Neuronal stem cell (in vitro differentiated cells): ENCODE measurements around the gene CYP27B1.
A peak's percentile ranks its signal among the peaks of the same experiment; 100 is the strongest.

Experiments
- DNase-seq: peaks from one replicate; pipeline ENCODE4 v3.0.0-alpha.2; 2013; ENCODE audit warnings: low spot score
- H2AFZ ChIP-seq: one replicate; pipeline ENCODE4 v1.6.1; 2013; ENCODE audit warnings: mild to moderate bottlenecking, low read length, inconsistent platforms
- H2AK5ac ChIP-seq: 2 replicates; pipeline ENCODE4 v1.6.1; 2013; ENCODE audit warnings: low read depth, mild to moderate bottlenecking, inconsistent platforms, low read length, moderate library complexity, mixed read lengths
- H2BK120ac ChIP-seq: 2 replicates; pipeline ENCODE4 v1.6.1; 2013; ENCODE audit warnings: low read depth, mild to moderate bottlenecking, inconsistent platforms, low read length, moderate library complexity, mixed read lengths
- H2BK12ac ChIP-seq: one replicate; pipeline ENCODE4 v1.6.1; 2013; ENCODE audit warnings: low read length, inconsistent platforms
- H2BK15ac ChIP-seq: 2 replicates; pipeline ENCODE4 v1.6.1; 2013; ENCODE audit warnings: mild to moderate bottlenecking, low read length, inconsistent platforms, mixed read lengths
- H2BK5ac ChIP-seq: one replicate; pipeline ENCODE4 v1.6.1; 2013; ENCODE audit warnings: inconsistent platforms, mild to moderate bottlenecking, low read length, moderate library complexity
- H3K14ac ChIP-seq: one replicate; pipeline ENCODE4 v1.6.1; 2013; ENCODE audit warnings: low read length, inconsistent platforms
- H3K18ac ChIP-seq: 2 replicates; pipeline ENCODE4 v1.6.1; 2013; ENCODE audit warnings: low read length, inconsistent platforms
- H3K23ac ChIP-seq: 2 replicates; pipeline ENCODE4 v1.6.1; 2013; ENCODE audit warnings: low read depth, mild to moderate bottlenecking, mixed read lengths, low read length, inconsistent platforms; ENCODE audit not compliant: poor library complexity
- H3K27ac ChIP-seq: replicated peaks from 3 replicates; pipeline ENCODE4 v1.5.1; 2013; ENCODE audit warnings: low read length, inconsistent platforms
- H3K27me3 ChIP-seq, 3 experiments: 2 replicates each; pipeline ENCODE4 v1.6.1; 2013; ENCODE audit warnings: low read length in 3 of 3, mild to moderate bottlenecking in 2 of 3, inconsistent platforms in 1 of 3, low read depth in 1 of 3, mixed read lengths in 1 of 3, moderate library complexity in 1 of 3; ENCODE audit not compliant: control insufficient read depth in 3 of 3, insufficient read depth in 3 of 3
- H3K36me3 ChIP-seq, 2 donors: replicated peaks in 1 of 2; 2 replicates each; pipeline ENCODE4 v1.6.1; 2013; ENCODE audit warnings: low read length in 2 of 2; ENCODE audit not compliant: control insufficient read depth in 2 of 2, insufficient read depth in 2 of 2
- H3K4ac ChIP-seq: 2 replicates; pipeline ENCODE4 v1.6.1; 2013; ENCODE audit warnings: inconsistent platforms, mild to moderate bottlenecking, low read length, moderate library complexity
- H3K4me1 ChIP-seq, 2 donors: 1 replicate in 1 of 2; 2 replicates in 1 of 2; pipeline ENCODE4 v1.6.1; 2013; ENCODE audit warnings: low read length in 2 of 2, low read depth in 1 of 2; ENCODE audit not compliant: control insufficient read depth in 2 of 2, insufficient read depth in 1 of 2
- H3K4me2 ChIP-seq: one replicate; pipeline ENCODE4 v1.6.1; 2013; ENCODE audit warnings: mild to moderate bottlenecking, low read length, inconsistent platforms; ENCODE audit not compliant: insufficient read depth, poor library complexity, severe bottlenecking
- H3K4me3 ChIP-seq, 2 donors: 2 replicates each; pipeline ENCODE4 v1.5.1; 2013; ENCODE audit warnings: low read length in 2 of 2, mild to moderate bottlenecking in 2 of 2, inconsistent platforms in 1 of 2, moderate library complexity in 1 of 2
- H3K79me1 ChIP-seq: one replicate; pipeline ENCODE4 v1.6.1; 2013; ENCODE audit warnings: low read depth, mild to moderate bottlenecking, inconsistent platforms, low read length, moderate library complexity
- H3K9ac ChIP-seq: one replicate; pipeline ENCODE4 v1.6.1; 2013; ENCODE audit warnings: mild to moderate bottlenecking, low read depth, low read length, inconsistent platforms; ENCODE audit not compliant: poor library complexity
- H3K9me3 ChIP-seq, 2 donors: replicated peaks in 1 of 2; 2 replicates each; pipeline versions ENCODE3 to v1.6.1; 2013; ENCODE audit warnings: low read length in 2 of 2, mild to moderate bottlenecking in 2 of 2, inconsistent platforms in 1 of 2, low read depth in 1 of 2, mixed read lengths in 1 of 2, moderate library complexity in 1 of 2; ENCODE audit not compliant: control insufficient read depth in 2 of 2, insufficient read depth in 1 of 2
- H4K8ac ChIP-seq: one replicate; pipeline ENCODE4 v1.6.1; 2013; ENCODE audit warnings: low read depth, mild to moderate bottlenecking, inconsistent platforms, low read length, moderate library complexity
- H4K91ac ChIP-seq: one replicate; pipeline ENCODE4 v1.6.1; 2013; ENCODE audit warnings: low read length, low read depth, mild to moderate bottlenecking, inconsistent platforms; ENCODE audit not compliant: poor library complexity
- WGBS, 2 donors: extraction: QIAGEN DNeasy Blood & Tissue Kit; methylation state at CpG; one replicate each; pipeline ENCODE4 v1.1.7; 2013; ENCODE audit warnings: missing lambda C conversion rate in 2 of 2, mixed read lengths in 1 of 2; ENCODE audit not compliant: insufficient read length in 2 of 2, insufficient replicate concordance in 1 of 2; ENCODE audit errors: extremely low coverage in 2 of 2; 5-methylcytosine and 5-hydroxymethylcytosine counted together

CYP27B1 gene

GRCh38 chr12:57783861-57784260 lies 17.0 kb upstream of the CYP27B1 start:
- no peaks in the 10 kb centered on the region for H3K9me3 ChIP-seq
- no peak overlapping the region for H2AK5ac ChIP-seq
- H3K4me2 ChIP-seq: no peak overlapping the region
- no peak overlapping the region for H2AFZ ChIP-seq
- no peak overlapping the region for H3K18ac ChIP-seq
- H3K23ac ChIP-seq: no peak overlapping the region
- H2BK120ac ChIP-seq: no peak overlapping the region
- H3K14ac ChIP-seq: no peak overlapping the region
- H3K27ac ChIP-seq: no peak overlapping the region
- H3K4ac ChIP-seq: no peak overlapping the region
- H4K91ac ChIP-seq: no peak overlapping the region
- H3K27me3 ChIP-seq: no peaks in the 10 kb centered on the region
- H3K9ac ChIP-seq: no peak overlapping the region
- no CpG with 5 or more reads among the region's 11 CpGs for WGBS, 2 donors
- no peak overlapping the region for H4K8ac ChIP-seq
- peaks cover 3 to 6% of the 10 kb centered on the region in 2 donors for H3K4me1 ChIP-seq
- H2BK5ac ChIP-seq: no peak overlapping the region
- peaks cover 15 to 62% of the 10 kb centered on the region in 2 donors for H3K36me3 ChIP-seq
- H3K79me1 ChIP-seq: peaks cover 4% of the 10 kb centered on the region
- H3K4me3 ChIP-seq: peak overlapping the region in 1 of 2 donors; percentile 9
- no peak overlapping the region for H2BK15ac ChIP-seq
- DNase-seq: no peak
- H2BK12ac ChIP-seq: no peak overlapping the region

- Histone ChIP-seq H3K36me3 (peaks cover 12 to 58% of the 10 kb centered on the region in 2 donors), H3K9me3 (no peaks in the 10 kb centered on the region), H3K9ac (no peak overlapping the region), H2BK12ac (no peak overlapping the region), H3K27ac (no peak overlapping the region), H3K79me1 (peaks cover 4% of the 10 kb centered on the region), H3K4me2 (peak overlapping the region; percentile 84), H2AFZ (no peak overlapping the region), H3K27me3 (no peaks in the 10 kb centered on the region), H3K4me3 (peak overlapping the region; percentile 90 to 95), H2BK120ac (no peak overlapping the region), H3K18ac (no peak overlapping the region), H3K14ac (no peak overlapping the region), H2BK15ac (no peak overlapping the region), H3K23ac (no peak overlapping the region), H3K4me1 (peaks cover 3 to 6% of the 10 kb centered on the region in 2 donors), H3K4ac (no peak overlapping the region), H4K8ac (no peak overlapping the region), H4K91ac (no peak overlapping the region), H2BK5ac (peak overlapping the region; percentile 0), H2AK5ac (no peak overlapping the region)
- DNase-seq: no peak
- no CpG with 5 or more reads among the region's 12 CpGs for WGBS, 2 donors
Measured at GRCh38 chr12:57783466-57783801, 16.6 kb upstream of the CYP27B1 start.

- no peak within 1 kb of the TSS for H2BK15ac ChIP-seq
- peaks cover 3 to 6% of the 10 kb centered on the region in 2 donors for H3K4me1 ChIP-seq
- peak within 1 kb of the TSS; percentile 83 for H2AFZ ChIP-seq
- peak within 1 kb of the TSS; percentile 90 to 95 for H3K4me3 ChIP-seq
- no peak within 1 kb of the TSS for H2BK120ac ChIP-seq
- H2AK5ac ChIP-seq: peak within 1 kb of the TSS; percentile 2
- peak within 1 kb of the TSS; percentile 84 for H3K4me2 ChIP-seq
- H3K9ac ChIP-seq: peak within 1 kb of the TSS; percentile 99
- peak within 1 kb of the TSS; percentile 93 for H3K18ac ChIP-seq
- H4K91ac ChIP-seq: no peak within 1 kb of the TSS
- H3K9me3 ChIP-seq: no peaks in the 10 kb centered on the region
- peak within 1 kb of the TSS; percentile 18 for H2BK12ac ChIP-seq
- peak within 1 kb of the TSS; percentile 0 for H2BK5ac ChIP-seq
- peak within 1 kb of the TSS; percentile 79 for H3K14ac ChIP-seq
- H4K8ac ChIP-seq: no peak within 1 kb of the TSS
- H3K27ac ChIP-seq: no peak within 1 kb of the TSS
- DNase-seq: peak; percentile 93
- no CpG with 5 or more reads among the region's 45 CpGs for WGBS, 2 donors
- H3K27me3 ChIP-seq: no peaks in the 10 kb centered on the region
- H3K79me1 ChIP-seq: peaks cover 4% of the 10 kb centered on the region
- H3K36me3 ChIP-seq: peaks cover 12 to 52% of the 10 kb centered on the region in 2 donors
- peak within 1 kb of the TSS; percentile 97 for H3K23ac ChIP-seq
- no peak within 1 kb of the TSS for H3K4ac ChIP-seq
Measured at GRCh38 chr12:57782608-57783465, 16.0 kb upstream of the CYP27B1 start, which contains the start of gene TSFM. TSFM (plus strand) TSS chr12:57782787; CDS start chr12:57782802, 15 bp downstream.

- peaks cover 12 to 46% of the 10 kb centered on the region in 2 donors for H3K36me3 ChIP-seq
- H2BK120ac ChIP-seq: no peak overlapping the region
- H3K27ac ChIP-seq: no peak overlapping the region
- peaks cover 4% of the 10 kb centered on the region for H3K79me1 ChIP-seq
- H3K14ac ChIP-seq: no peak overlapping the region
- no peaks in the 10 kb centered on the region for H3K9me3 ChIP-seq
- H3K9ac ChIP-seq: no peak overlapping the region
- H3K23ac ChIP-seq: no peak overlapping the region
- peak overlapping the region; percentile 83 for H2AFZ ChIP-seq
- H2AK5ac ChIP-seq: no peak overlapping the region
- no peak overlapping the region for H3K18ac ChIP-seq
- peaks cover 3 to 6% of the 10 kb centered on the region in 2 donors for H3K4me1 ChIP-seq
- H3K4me2 ChIP-seq: no peak overlapping the region
- H3K4me3 ChIP-seq: peak overlapping the region in 1 of 2 donors; percentile 90
- no peak overlapping the region for H3K4ac ChIP-seq
- no peak overlapping the region for H4K8ac ChIP-seq
- no peak overlapping the region for H2BK15ac ChIP-seq
- no peak overlapping the region for H2BK5ac ChIP-seq
- WGBS, 2 donors: no CpG with 5 or more reads among the region's 4 CpGs
- H2BK12ac ChIP-seq: no peak overlapping the region
- no peak for DNase-seq
- no peaks in the 10 kb centered on the region for H3K27me3 ChIP-seq
- H4K91ac ChIP-seq: no peak overlapping the region
Measured at GRCh38 chr12:57782243-57782607, 15.3 kb upstream of the CYP27B1 start.
